ENCODE results near the gene ZNF808. TPM values are rescaled to one million over a fixed set of nuclear protein-coding genes. Genes with fewer than 3 reads are reported as not detected.
"Not testable (repeated sequence)": the region's sequence is repeated elsewhere in the genome, so short reads cannot be mapped to it uniquely, and the experiment has no call there.

The ZNF808 gene
- total and polyA plus RNA-seq, 2 donors from 2014 or later = 3.4 to 35.8 TPM

- Histone ChIP-seq H3K9ac (ENCODE audit: low read length in 3 of 3) (no peak overlapping the region), H3K27ac (ENCODE audit: low read depth in 2 of 2, low read length in 2 of 2) (no peak overlapping the region), H3K36me3 (ENCODE audit: control insufficient read depth in 2 of 3, insufficient read depth in 3 of 3, low read length in 3 of 3) (peaks cover 25 to 37% (median 29%) of the 10 kb centered on the region in 3 donors), H3K27me3 (ENCODE audit: control insufficient read depth, insufficient read depth, low read length) (no peaks in the 10 kb centered on the region), H3K9me3 (ENCODE audit: control insufficient read depth in 2 of 3, insufficient read depth in 1 of 3, low read length in 3 of 3) (peaks cover 9 to 42% (median 26%) of the 10 kb centered on the region in 3 donors), H3K4me3 (ENCODE audit: low read length in 3 of 3) (no peak overlapping the region), H3K4me1 (ENCODE audit: control insufficient read depth in 2 of 3, insufficient read depth in 2 of 3, low read depth in 1 of 3, low read length in 3 of 3) (no peaks in the 10 kb centered on the region)
- DNase-seq (no peak), FAIRE-seq (no peak)
- intact Hi-C loops (cut with DNase I) = no loop called here
- TF ChIP-seq CTCF (IDR thresholded peaks at IDR 0.05; ENCODE audit: borderline replicate concordance, extremely low read depth, insufficient read depth) = no peak
Observed at GRCh38 chr19:52557231-52557995, 29.9 kb downstream of the ZNF808 start.

- H3K9ac ChIP-seq (ENCODE audit: low read length in 3 of 3); DNase-seq; FAIRE-seq; H3K27ac ChIP-seq (ENCODE audit: low read depth in 2 of 2, low read length in 2 of 2); H3K4me3 ChIP-seq (ENCODE audit: low read length in 3 of 3); intact Hi-C loops (cut with DNase I); H3K27me3 ChIP-seq (ENCODE audit: control insufficient read depth, insufficient read depth, low read length); H3K4me1 ChIP-seq (ENCODE audit: control insufficient read depth in 2 of 3, insufficient read depth in 2 of 3, low read depth in 1 of 3, low read length in 3 of 3): not testable (repeated sequence)
- H3K9me3 ChIP-seq (ENCODE audit: control insufficient read depth in 2 of 3, insufficient read depth in 1 of 3, low read length in 3 of 3) = peaks cover 8 to 36% (median 19%) of the 10 kb centered on the region in 3 donors
- H3K36me3 ChIP-seq (ENCODE audit: control insufficient read depth in 2 of 3, insufficient read depth in 3 of 3, low read length in 3 of 3) = peaks cover 16 to 30% (median 17%) of the 10 kb centered on the region in 3 donors
Observed at GRCh38 chr19:52558732-52559445, 31.4 kb downstream of the ZNF808 start.

- Histone ChIP-seq H3K36me3 (ENCODE audit: control insufficient read depth in 2 of 3, insufficient read depth in 3 of 3, low read length in 3 of 3) (peaks cover 4 to 14% (median 5%) of the 10 kb centered on the region in 3 donors), H3K9me3 (ENCODE audit: control insufficient read depth in 2 of 3, insufficient read depth in 1 of 3, low read length in 3 of 3) (peaks cover 0 to 22% (median 2%) of the 10 kb centered on the region in 3 donors)
- H3K4me3 ChIP-seq (ENCODE audit: low read length in 3 of 3); H3K4me1 ChIP-seq (ENCODE audit: control insufficient read depth in 2 of 3, insufficient read depth in 2 of 3, low read depth in 1 of 3, low read length in 3 of 3); intact Hi-C loops (cut with DNase I); FAIRE-seq; H3K9ac ChIP-seq (ENCODE audit: low read length in 3 of 3); H3K27me3 ChIP-seq (ENCODE audit: control insufficient read depth, insufficient read depth, low read length); H3K27ac ChIP-seq (ENCODE audit: low read depth in 2 of 2, low read length in 2 of 2); DNase-seq: not testable (repeated sequence)
Observed at GRCh38 chr19:52561611-52562010, 34.1 kb downstream of the ZNF808 start.

DNA sequence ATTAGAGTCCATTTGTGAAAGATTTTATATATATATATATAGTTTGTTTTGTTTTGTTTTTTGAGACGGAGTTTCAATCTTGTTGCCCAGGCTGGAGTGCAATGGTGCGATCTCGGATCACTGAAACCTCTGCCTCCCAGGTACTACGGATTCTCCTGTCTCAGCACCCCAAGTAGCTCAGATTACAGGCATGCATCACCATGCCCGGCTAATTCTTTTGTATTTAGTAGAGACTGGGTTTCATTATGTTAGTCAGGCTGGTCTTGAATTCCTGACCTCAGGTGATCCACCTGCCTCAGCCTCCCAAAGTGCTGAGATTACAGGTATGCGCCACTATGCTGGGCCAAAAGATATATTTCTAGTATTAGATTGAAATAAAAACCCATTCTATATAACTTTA lies 38.7 kb downstream of the ZNF808 start:
- intact Hi-C loops (cut with DNase I) = no loop called here
- no peak overlapping the region for H3K9ac ChIP-seq (ENCODE audit: low read length in 3 of 3)
- H3K9me3 ChIP-seq (ENCODE audit: control insufficient read depth in 2 of 3, insufficient read depth in 1 of 3, low read length in 3 of 3) = peaks cover 0 to 13% (median 0%) of the 10 kb centered on the region in 3 donors
- TF ChIP-seq CTCF (IDR thresholded peaks at IDR 0.05; ENCODE audit: borderline replicate concordance, extremely low read depth, insufficient read depth) = no peak
- FAIRE-seq = no peak
- H3K4me3 ChIP-seq (ENCODE audit: low read length in 3 of 3) = no peak overlapping the region
- H3K27me3 ChIP-seq (ENCODE audit: control insufficient read depth, insufficient read depth, low read length) = no peaks in the 10 kb centered on the region
- peaks cover 0 to 3% (median 0%) of the 10 kb centered on the region in 3 donors for H3K4me1 ChIP-seq (ENCODE audit: control insufficient read depth in 2 of 3, insufficient read depth in 2 of 3, low read depth in 1 of 3, low read length in 3 of 3)
- H3K27ac ChIP-seq (ENCODE audit: low read depth in 2 of 2, low read length in 2 of 2) = no peak overlapping the region
- peaks cover 0 to 14% (median 3%) of the 10 kb centered on the region in 3 donors for H3K36me3 ChIP-seq (ENCODE audit: control insufficient read depth in 2 of 3, insufficient read depth in 3 of 3, low read length in 3 of 3)
- no peak for DNase-seq

Data from kidney (tissue), 14 donors.